Smooth muscle cell (in vitro differentiated cells): ENCODE results near the gene PUS7. TPM values are rescaled to one million over a fixed set of nuclear protein-coding genes. Genes with fewer than 3 reads are reported as not detected.

Experiments used
- DNase-seq: peaks from one replicate; lab custom pipeline; 2025; ENCODE audit not compliant: unreplicated experiment; lab: John Stamatoyannopoulos, UW
- H2AFZ ChIP-seq: fragments of 200-600 bp; sonication (generic); 2 replicates; pipeline ENCODE4 v1.6.0; 2016; ENCODE audit warnings: antibody characterized with exemption, low read depth, mild to moderate bottlenecking
- H3F3A ChIP-seq: fragments of 200-600 bp; sonication (generic); 2 replicates; pipeline ENCODE4 v1.6.0; 2017; ENCODE audit warnings: antibody characterized with exemption, low read depth
- H3K27ac ChIP-seq: fragments of 200-600 bp; sonication (generic); 2 replicates; pipeline ENCODE4 v1.5.1; 2016; ENCODE audit warnings: low read depth, mild to moderate bottlenecking
- H3K27me3 ChIP-seq: fragments of 200-600 bp; sonication (generic); 2 replicates; pipeline ENCODE4 v1.6.1; 2016; ENCODE audit warnings: low read depth, mild to moderate bottlenecking
- H3K36me3 ChIP-seq: fragments of 200-600 bp; sonication (generic); 2 replicates; pipeline ENCODE4 v1.5.1; 2016; ENCODE audit warnings: low read depth
- H3K4me1 ChIP-seq: fragments of 200-600 bp; sonication (generic); 2 replicates; pipeline ENCODE4 v1.5.1; 2016; ENCODE audit warnings: low read depth
- H3K4me2 ChIP-seq: fragments of 200-600 bp; sonication (generic); 2 replicates; pipeline ENCODE4 v1.6.0; 2016; ENCODE audit warnings: mild to moderate bottlenecking
- H3K4me3 ChIP-seq: fragments of 200-600 bp; sonication (generic); 2 replicates; pipeline ENCODE4 v1.5.1; 2016; ENCODE audit warnings: mild to moderate bottlenecking
- H3K79me2 ChIP-seq: fragments of 200-600 bp; sonication (generic); 2 replicates; pipeline ENCODE4 v1.6.0; 2016; ENCODE audit warnings: low read depth, mild to moderate bottlenecking
- H3K9ac ChIP-seq: fragments of 200-600 bp; sonication (generic); 2 replicates; pipeline ENCODE4 v1.6.0; 2016; ENCODE audit warnings: low read depth
- H3K9me3 ChIP-seq: fragments of 200-600 bp; sonication (generic); replicated peaks from 2 replicates; pipeline ENCODE4 v1.5.1; 2016; ENCODE audit warnings: low read depth
- H4K20me1 ChIP-seq: fragments of 200-600 bp; sonication (generic); 2 replicates; pipeline ENCODE4 v1.6.0; 2016; ENCODE audit warnings: low read depth
- WGBS: methylation state at CpG from one replicate; pipeline ENCODE4 v1.1.7; 2016; ENCODE audit warnings: low lambda C conversion rate; 5-methylcytosine and 5-hydroxymethylcytosine counted together
- polyA plus RNA-seq: library from polyadenylated mRNA; unstranded; fragments of >200 nt; fragmentation: Nextera tagmentation; extraction: Ambion mirVana; gene quantifications from 2 replicates; pipeline ENCODE4 v1.2.1, GENCODE V29; 2016
- total RNA-seq: library from RNA; depleted of rRNA; stranded (reverse); fragments of >200 nt; gene quantifications from 2 replicates; pipeline ENCODE4 v1.2.3, GENCODE V29; 2014
- TF ChIP-seq, protein P1 (sequence below): fragments of 200-600 bp; sonication (generic); IDR thresholded peaks from 2 replicates; pipeline ENCODE4 v1.5.1; 2017; ENCODE audit warnings: borderline replicate concordance, mild to moderate bottlenecking, antibody characterized with exemption; ENCODE audit not compliant: insufficient read depth, poor library complexity, severe bottlenecking

Gene PUS7
- total and polyA plus RNA-seq, 2 experiments from 2014 or later = 6.9 to 8.0 TPM

DNA sequence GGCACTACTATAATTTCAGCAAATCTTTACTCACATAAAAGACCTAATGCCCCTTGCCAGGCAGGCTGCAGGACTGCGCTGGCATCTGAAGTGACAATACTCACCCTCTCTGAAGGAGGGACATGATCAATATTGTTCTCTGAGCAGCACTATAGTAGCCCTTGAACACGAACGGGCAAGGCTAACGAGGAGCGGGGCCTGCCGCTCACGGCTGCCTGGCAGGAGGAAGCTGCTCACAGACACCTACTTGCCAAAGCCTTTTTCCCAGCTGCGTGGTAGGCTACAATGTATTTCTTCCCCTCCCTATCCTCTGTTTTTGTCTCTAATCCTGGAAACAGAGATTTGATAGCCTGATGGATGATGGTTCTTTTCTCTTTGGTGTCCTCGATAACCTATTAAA, 19.9 kb downstream of the PUS7 start:
- Histone ChIP-seq H3F3A (no peaks in the 10 kb centered on the region), H3K9me3 (no peaks in the 10 kb centered on the region), H3K79me2 (no peaks in the 10 kb centered on the region), H3K9ac (no peak overlapping the region), H3K4me3 (no peak overlapping the region), H4K20me1 (no peaks in the 10 kb centered on the region), H3K4me2 (no peak overlapping the region), H2AFZ (no peak overlapping the region), H3K36me3 (peaks cover 5% of the 10 kb centered on the region), H3K4me1 (peaks cover 1% of the 10 kb centered on the region), H3K27me3 (no peaks in the 10 kb centered on the region), H3K27ac (no peak overlapping the region)
- DNase-seq = no peak
- TF ChIP-seq, protein P1, sequence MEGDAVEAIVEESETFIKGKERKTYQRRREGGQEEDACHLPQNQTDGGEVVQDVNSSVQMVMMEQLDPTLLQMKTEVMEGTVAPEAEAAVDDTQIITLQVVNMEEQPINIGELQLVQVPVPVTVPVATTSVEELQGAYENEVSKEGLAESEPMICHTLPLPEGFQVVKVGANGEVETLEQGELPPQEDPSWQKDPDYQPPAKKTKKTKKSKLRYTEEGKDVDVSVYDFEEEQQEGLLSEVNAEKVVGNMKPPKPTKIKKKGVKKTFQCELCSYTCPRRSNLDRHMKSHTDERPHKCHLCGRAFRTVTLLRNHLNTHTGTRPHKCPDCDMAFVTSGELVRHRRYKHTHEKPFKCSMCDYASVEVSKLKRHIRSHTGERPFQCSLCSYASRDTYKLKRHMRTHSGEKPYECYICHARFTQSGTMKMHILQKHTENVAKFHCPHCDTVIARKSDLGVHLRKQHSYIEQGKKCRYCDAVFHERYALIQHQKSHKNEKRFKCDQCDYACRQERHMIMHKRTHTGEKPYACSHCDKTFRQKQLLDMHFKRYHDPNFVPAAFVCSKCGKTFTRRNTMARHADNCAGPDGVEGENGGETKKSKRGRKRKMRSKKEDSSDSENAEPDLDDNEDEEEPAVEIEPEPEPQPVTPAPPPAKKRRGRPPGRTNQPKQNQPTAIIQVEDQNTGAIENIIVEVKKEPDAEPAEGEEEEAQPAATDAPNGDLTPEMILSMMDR = no peak
- WGBS = over 99% methylated on average over 9 of the region's 9 CpGs

GRCh38 chr7:105497016-105497415, 25.1 kb downstream of the PUS7 start:
- no peaks in the 10 kb centered on the region for H4K20me1 ChIP-seq
- H3K79me2 ChIP-seq = no peaks in the 10 kb centered on the region
- no peaks in the 10 kb centered on the region for H3K36me3 ChIP-seq
- TF ChIP-seq, protein P1 = no peak
- peaks cover 4% of the 10 kb centered on the region for H3F3A ChIP-seq
- no peaks in the 10 kb centered on the region for H3K27me3 ChIP-seq
- no peaks in the 10 kb centered on the region for H3K9me3 ChIP-seq
- DNase-seq = no peak
- no peak overlapping the region for H3K27ac ChIP-seq
- H3K4me2 ChIP-seq = no peak overlapping the region
- H3K4me3 ChIP-seq = no peak overlapping the region
- H3K4me1 ChIP-seq = peaks cover 7% of the 10 kb centered on the region
- 89% methylated on average over 5 of the region's 5 CpGs for WGBS
- no peak overlapping the region for H2AFZ ChIP-seq
- no peak overlapping the region for H3K9ac ChIP-seq

DNA sequence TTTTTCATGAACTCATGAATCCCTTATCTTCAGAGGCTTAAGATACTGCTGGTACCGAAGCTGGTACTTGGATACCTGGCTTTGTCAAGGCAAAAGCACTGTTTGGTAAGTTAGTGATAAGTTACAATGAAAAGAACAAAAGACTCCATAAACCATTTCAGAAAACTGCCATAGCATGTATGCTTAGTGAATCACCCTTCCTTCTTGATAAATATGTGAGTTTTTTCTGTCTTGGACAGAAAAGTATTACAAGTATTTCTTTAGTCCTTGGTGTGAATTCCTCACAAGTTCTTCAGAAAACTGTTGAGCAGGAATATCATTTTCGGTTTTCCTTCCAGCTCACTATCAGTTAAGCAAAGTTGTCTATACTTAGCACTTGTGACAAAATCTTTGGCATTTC, 25.6 kb downstream of the PUS7 start:
- Histone ChIP-seq H3K4me1 (peaks cover 7% of the 10 kb centered on the region), H2AFZ (peak overlapping the region; percentile 13), H4K20me1 (no peaks in the 10 kb centered on the region), H3K27me3 (no peaks in the 10 kb centered on the region), H3K27ac (peak overlapping the region; percentile 27), H3K79me2 (no peaks in the 10 kb centered on the region), H3K4me2 (no peak overlapping the region), H3F3A (peaks cover 4% of the 10 kb centered on the region), H3K4me3 (no peak overlapping the region), H3K9me3 (no peaks in the 10 kb centered on the region), H3K9ac (no peak overlapping the region), H3K36me3 (no peaks in the 10 kb centered on the region)
- no peak for DNase-seq
- TF ChIP-seq, protein P1 = no peak
- 56% methylated on average over 2 of the region's 2 CpGs for WGBS

DNA sequence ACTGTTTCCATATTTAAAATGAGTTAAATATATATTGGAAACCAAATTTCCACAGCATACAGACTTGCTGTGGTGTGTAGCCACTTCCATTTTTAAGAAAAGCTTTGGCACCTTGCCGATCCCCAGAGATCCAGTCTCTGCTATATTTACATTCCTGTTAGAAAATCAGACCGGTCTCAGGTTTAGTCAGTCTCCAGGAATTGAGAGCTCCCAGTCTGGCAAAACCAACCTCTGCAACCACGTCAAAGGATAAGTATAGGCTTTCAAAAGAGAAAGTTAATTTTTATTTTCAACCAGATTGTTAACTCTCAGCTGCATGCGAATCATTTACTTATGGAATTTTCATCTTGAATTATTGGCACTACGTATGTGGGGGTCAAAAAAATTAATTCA, 28.2 kb downstream of the PUS7 start:
- no peak for DNase-seq
- no peaks in the 10 kb centered on the region for H4K20me1 ChIP-seq
- no peaks in the 10 kb centered on the region for H3K9me3 ChIP-seq
- H3K27ac ChIP-seq = no peak overlapping the region
- H3F3A ChIP-seq = peaks cover 4% of the 10 kb centered on the region
- TF ChIP-seq, protein P1 = no peak
- H3K9ac ChIP-seq = no peak overlapping the region
- no peaks in the 10 kb centered on the region for H3K27me3 ChIP-seq
- WGBS = 73% methylated on average over 5 of the region's 5 CpGs
- no peak overlapping the region for H3K4me2 ChIP-seq
- peaks cover 7% of the 10 kb centered on the region for H3K4me1 ChIP-seq
- no peak overlapping the region for H3K4me3 ChIP-seq
- H3K36me3 ChIP-seq = no peaks in the 10 kb centered on the region
- H2AFZ ChIP-seq = no peak overlapping the region
- no peaks in the 10 kb centered on the region for H3K79me2 ChIP-seq
